Upper lobe of right lung (tissue), 1 donor: Measurements from ENCODE around the gene RAB15. TPM values are rescaled to one million over a fixed set of nuclear protein-coding genes. Genes with fewer than 3 reads are reported as not detected.

Experiments
- ATAC-seq: fragments of 200-7000 bp; cut with Tn5 transposase; one replicate; pipeline ENCODE4 v1.9.1; 2020; ENCODE audit warnings: mild to moderate bottlenecking, moderate library complexity
- DNase-seq: peaks from one replicate; pipeline ENCODE4 v3.0.0-alpha.2; 2020
- H3K27ac ChIP-seq: fragments of 200-600 bp; one replicate; pipeline ENCODE4 v1.8.0; 2022
- H3K27me3 ChIP-seq: fragments of 200-600 bp; one replicate; pipeline ENCODE4 v1.8.0; 2022; ENCODE audit warnings: mild to moderate bottlenecking
- H3K36me3 ChIP-seq: fragments of 200-600 bp; one replicate; pipeline ENCODE4 v1.8.0; 2022
- H3K4me1 ChIP-seq: fragments of 200-600 bp; one replicate; pipeline ENCODE4 v1.8.0; 2022
- H3K4me3 ChIP-seq: fragments of 200-600 bp; one replicate; pipeline ENCODE4 v1.8.0; 2022; ENCODE audit warnings: mild to moderate bottlenecking
- H3K9me3 ChIP-seq: fragments of 200-600 bp; one replicate; pipeline ENCODE4 v1.8.0; 2022
- CTCF ChIP-seq: fragments of 200-600 bp; IDR thresholded peaks from one replicate; pipeline ENCODE4 v1.8.0; 2022; ENCODE audit warnings: antibody characterized with exemption
- intact Hi-C: fragments of 100-400 bp; cut with DNase I; formaldehyde crosslinking; loops from one replicate; pipeline ENCODE4 v1.11.0; 2022
- long read RNA-seq: library from polyadenylated mRNA; unstranded; transcript quantifications from one replicate; pipeline ENCODE4 v2.0.0, GENCODE V29; 2021
- total RNA-seq: library from RNA; stranded (reverse); fragmentation: NEBNext Ultra II Directional; extraction: Animal tissue kit (Norgen Biotek cat#: 25700); gene quantifications from one replicate; pipeline ENCODE4 v1.2.1, GENCODE V29; 2021
- donor health status: DM: no; HTN: yes; CAD: no; lungs with severe emphysema.

Gene RAB15
- total RNA-seq = 21.5 TPM
- long read RNA-seq, transcript RAB15-203 (7 exons, 3,515 nt) = major isoform, 22 of 48 reads
- long read RNA-seq, partial matches to known transcripts = 1 of 48 reads
- long read RNA-seq, other reads (novel, unspliced or antisense) = 25 of 48 reads

GRCh38 chr14:64971943-64972791 is at the start of gene RAB15:
TSS of gene RAB15 (minus strand) at chr14:64972336. CDS start at chr14:64972076, 260 bp downstream.
- peaks cover 10% of the 10 kb centered on the region for H3K4me1 ChIP-seq
- H3K36me3 ChIP-seq = no peaks in the 10 kb centered on the region
- H3K9me3 ChIP-seq = no peaks in the 10 kb centered on the region
- H3K27me3 ChIP-seq = no peaks in the 10 kb centered on the region
- TF ChIP-seq CTCF = no peak
- intact Hi-C loops = no loop called here
- peak within 1 kb of the TSS; percentile 71 for H3K4me3 ChIP-seq
- DNase-seq (peak; percentile 74), ATAC-seq (peak; percentile 78)
- H3K27ac ChIP-seq = no peak within 1 kb of the TSS

- Histone ChIP-seq H3K4me1 (peaks cover 6% of the 10 kb centered on the region), H3K4me3 (no peak overlapping the region), H3K27me3 (no peaks in the 10 kb centered on the region), H3K36me3 (peaks cover 9% of the 10 kb centered on the region), H3K27ac (no peak overlapping the region), H3K9me3 (no peaks in the 10 kb centered on the region)
- intact Hi-C loops = no loop called here
- peak; percentile 74 for TF ChIP-seq CTCF
- no peak for DNase-seq
- peak; percentile 92 for ATAC-seq
Observed at GRCh38 chr14:65019944-65020566, 47.9 kb upstream of the RAB15 start.

GRCh38 chr14:65016471-65016870 is 44.3 kb upstream of the RAB15 start:
- peaks cover 35% of the 10 kb centered on the region for H3K36me3 ChIP-seq
- no peak overlapping the region for H3K27ac ChIP-seq
- DNase-seq = no peak
- TF ChIP-seq CTCF = no peak
- H3K4me3 ChIP-seq = no peak overlapping the region
- intact Hi-C loops = no loop called here
- H3K27me3 ChIP-seq = no peaks in the 10 kb centered on the region
- no peaks in the 10 kb centered on the region for H3K9me3 ChIP-seq
- peaks cover 6% of the 10 kb centered on the region for H3K4me1 ChIP-seq
- ATAC-seq = no peak

- DNase-seq (no peak), ATAC-seq (no peak)
- Histone ChIP-seq H3K4me1 (peaks cover 6% of the 10 kb centered on the region), H3K36me3 (peaks cover 35% of the 10 kb centered on the region), H3K4me3 (no peak overlapping the region), H3K9me3 (no peaks in the 10 kb centered on the region), H3K27ac (no peak overlapping the region), H3K27me3 (no peaks in the 10 kb centered on the region)
- intact Hi-C loops = no loop called here
- no peak for TF ChIP-seq CTCF
Observed at GRCh38 chr14:65015391-65015790, 43.3 kb upstream of the RAB15 start.

- H3K36me3 ChIP-seq = peaks cover 35% of the 10 kb centered on the region
Observed at GRCh38 chr14:65012353-65012752, 40.2 kb upstream of the RAB15 start.

More at GRCh38 chr14:65012353-65012752, 40.2 kb upstream of the RAB15 start:
- no peaks in the 10 kb centered on the region for H3K9me3 ChIP-seq
- DNase-seq (no peak), ATAC-seq (no peak)
- H3K27me3 ChIP-seq = no peaks in the 10 kb centered on the region
- H3K4me1 ChIP-seq = no peaks in the 10 kb centered on the region
- H3K4me3 ChIP-seq = no peak overlapping the region
- no peak for TF ChIP-seq CTCF
- H3K27ac ChIP-seq = no peak overlapping the region
- intact Hi-C loops = no loop called here
